Measurements from ENCODE around the gene TAF13. TPM values are rescaled to one million over a fixed set of nuclear protein-coding genes. Genes with fewer than 3 reads are reported as not detected.

Gene TAF13
- total RNA-seq, 1 experiment from 2014 or later = 76.7 TPM

DNA sequence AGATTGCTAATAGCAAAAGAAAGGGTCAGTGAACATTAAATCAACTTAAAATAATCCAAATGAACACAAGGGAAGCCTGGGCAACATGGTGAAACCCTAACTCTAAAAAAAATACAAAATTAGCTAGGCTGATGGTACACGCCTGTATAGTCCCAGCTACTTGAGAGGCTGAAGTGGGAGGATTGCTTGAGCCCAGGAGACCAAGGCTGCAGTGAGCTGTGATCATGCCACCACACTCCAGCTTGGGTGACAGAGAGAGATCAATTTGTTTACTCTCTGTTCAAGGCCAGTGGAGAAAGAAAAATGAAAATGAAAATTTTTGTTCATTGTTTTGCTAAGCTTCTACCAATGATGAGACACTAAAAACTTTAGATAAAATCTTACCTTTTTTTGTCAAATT is 58.7 kb downstream of the TAF13 start:
- intact Hi-C loops (cut with micrococcal nuclease) = no loop called here
- TF ChIP-seq, protein P1, sequence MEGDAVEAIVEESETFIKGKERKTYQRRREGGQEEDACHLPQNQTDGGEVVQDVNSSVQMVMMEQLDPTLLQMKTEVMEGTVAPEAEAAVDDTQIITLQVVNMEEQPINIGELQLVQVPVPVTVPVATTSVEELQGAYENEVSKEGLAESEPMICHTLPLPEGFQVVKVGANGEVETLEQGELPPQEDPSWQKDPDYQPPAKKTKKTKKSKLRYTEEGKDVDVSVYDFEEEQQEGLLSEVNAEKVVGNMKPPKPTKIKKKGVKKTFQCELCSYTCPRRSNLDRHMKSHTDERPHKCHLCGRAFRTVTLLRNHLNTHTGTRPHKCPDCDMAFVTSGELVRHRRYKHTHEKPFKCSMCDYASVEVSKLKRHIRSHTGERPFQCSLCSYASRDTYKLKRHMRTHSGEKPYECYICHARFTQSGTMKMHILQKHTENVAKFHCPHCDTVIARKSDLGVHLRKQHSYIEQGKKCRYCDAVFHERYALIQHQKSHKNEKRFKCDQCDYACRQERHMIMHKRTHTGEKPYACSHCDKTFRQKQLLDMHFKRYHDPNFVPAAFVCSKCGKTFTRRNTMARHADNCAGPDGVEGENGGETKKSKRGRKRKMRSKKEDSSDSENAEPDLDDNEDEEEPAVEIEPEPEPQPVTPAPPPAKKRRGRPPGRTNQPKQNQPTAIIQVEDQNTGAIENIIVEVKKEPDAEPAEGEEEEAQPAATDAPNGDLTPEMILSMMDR (IDR thresholded peaks at IDR 0.05; ENCODE audit: unreplicated experiment) = no peak
- no peak for DNase-seq (ENCODE audit: unreplicated experiment)
- ChIA-PET CTCF (interaction anchor here (1.2 kb wide), 1 partner anchor 622 kb away, joined by 3 read pairs; no protein-coding TSS in a partner anchor), POLR2A (interaction anchor here (0.6 to 0.8 kb wide), 2 partner anchors 11 to 363 kb away, joined by 3 to 5 read pairs; no protein-coding TSS in a partner anchor)
- H3K9me3 Mint-ChIP-seq (ENCODE audit: unreplicated experiment) = no peaks in the 10 kb centered on the region
- BruUV-seq (replicated peaks) = no TSS peak
- H3K4me1 Mint-ChIP-seq (ENCODE audit: insufficient read depth, unreplicated experiment) = no peaks in the 10 kb centered on the region
- H3K27me3 Mint-ChIP-seq (ENCODE audit: insufficient read depth, unreplicated experiment) = no peaks in the 10 kb centered on the region
- no peak overlapping the region for H3K27ac Mint-ChIP-seq (ENCODE audit: low read depth, unreplicated experiment)
- no peak overlapping the region for H3K4me3 Mint-ChIP-seq (ENCODE audit: unreplicated experiment)
- H3K36me3 Mint-ChIP-seq (ENCODE audit: insufficient read depth, unreplicated experiment) = peaks cover 31% of the 10 kb centered on the region

Other genes with a start within 250 kb of the TAF13 start
- gene AKNAD1, start 218.9 kb downstream of the TAF13 start, total RNA-seq (2022) = 6.1 and 7.2 TPM in 2 replicates
- 61.2 and 88.7 TPM in 2 replicates for gene GPSM2, start 199.0 kb downstream of the TAF13 start, total RNA-seq (2022)
- gene CLCC1, start 112.5 kb downstream of the TAF13 start, total RNA-seq (2022) = 36.6 and 46.3 TPM in 2 replicates
- 16.1 and 17.8 TPM in 2 replicates for gene WDR47, start 33.9 kb downstream of the TAF13 start, total RNA-seq (2022)
- gene TMEM167B, start 14.8 kb upstream of the TAF13 start, total RNA-seq (2022) = 30.2 and 34.3 TPM in 2 replicates
- gene ELAPOR1, start 38.1 kb upstream of the TAF13 start, total RNA-seq (2022) = 0.22 and 0.58 TPM in 2 replicates
- 381 and 492 TPM in 2 replicates for gene SARS1, start 137.9 kb upstream of the TAF13 start, total RNA-seq (2022)
- gene CELSR2, start 173.5 kb upstream of the TAF13 start, total RNA-seq (2022) = 6.9 and 7.2 TPM in 2 replicates
- 13.0 and 19.4 TPM in 2 replicates for gene PSRC1, start 207.1 kb upstream of the TAF13 start, total RNA-seq (2022)
- 1.1 TPM in 1 of 2 replicates, not detected in the other for gene MYBPHL, start 231.0 kb upstream of the TAF13 start, total RNA-seq (2022)